Kidney tubule cell (primary cell): ENCODE measurements around the gene SCARF2.
"Not testable (repeated sequence)": the region's sequence is repeated elsewhere in the genome, so short reads cannot be mapped to it uniquely, and the experiment has no call there.

Experiments used
- DNase-seq: peaks from one replicate; pipeline ENCODE4 v3.0.0-alpha.2; 2018; ENCODE audit warnings: low spot score

Gene SCARF2

DNA sequence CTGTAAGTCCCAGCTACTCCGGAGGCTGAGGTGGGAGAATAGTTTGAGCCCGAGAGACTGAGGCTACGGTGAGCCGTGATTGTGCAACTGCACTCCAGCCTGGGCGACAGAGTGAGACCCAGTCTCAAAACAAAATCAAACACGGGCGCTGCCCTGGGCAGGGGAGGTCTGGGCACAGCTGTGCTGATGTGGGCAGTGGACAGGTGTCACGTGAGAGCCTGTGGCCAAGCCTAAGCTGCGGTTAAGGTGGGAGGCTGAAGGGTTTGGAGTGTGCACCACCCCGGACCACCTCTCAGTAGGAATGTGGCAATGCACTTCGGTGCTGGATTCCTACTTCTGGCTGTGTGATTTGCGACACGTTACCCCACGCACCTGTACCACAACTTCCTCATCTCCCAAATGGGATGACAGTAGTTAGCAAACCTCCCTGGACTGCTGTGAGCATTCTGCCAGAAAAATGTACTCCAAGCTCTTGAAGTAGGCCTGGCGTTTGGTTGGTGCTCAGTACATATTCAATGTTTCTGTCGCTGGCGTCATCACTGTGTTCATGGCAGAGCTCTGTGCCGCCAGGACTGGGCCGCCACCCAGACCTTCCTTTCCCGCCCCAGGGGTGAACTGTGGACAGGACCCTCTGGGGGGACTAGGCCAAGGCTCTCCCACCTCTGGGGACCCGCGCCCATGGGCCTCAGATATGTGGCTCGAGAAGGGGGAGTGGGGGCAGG is 44.5 kb downstream of the SCARF2 start:
- no peak for DNase-seq

GRCh38 chr22:20392365-20392881 is 45.2 kb downstream of the SCARF2 start:
- not testable (repeated sequence) for DNase-seq

GRCh38 chr22:20391222-20391621 is 46.4 kb downstream of the SCARF2 start:
- DNase-seq: no peak

GRCh38 chr22:20390394-20390907 is 47.2 kb downstream of the SCARF2 start:
- DNase-seq: no peak

- no peak for DNase-seq
These were observed 48.3 kb downstream of the SCARF2 start for GRCh38 chr22:20389288-20389687.

DNA sequence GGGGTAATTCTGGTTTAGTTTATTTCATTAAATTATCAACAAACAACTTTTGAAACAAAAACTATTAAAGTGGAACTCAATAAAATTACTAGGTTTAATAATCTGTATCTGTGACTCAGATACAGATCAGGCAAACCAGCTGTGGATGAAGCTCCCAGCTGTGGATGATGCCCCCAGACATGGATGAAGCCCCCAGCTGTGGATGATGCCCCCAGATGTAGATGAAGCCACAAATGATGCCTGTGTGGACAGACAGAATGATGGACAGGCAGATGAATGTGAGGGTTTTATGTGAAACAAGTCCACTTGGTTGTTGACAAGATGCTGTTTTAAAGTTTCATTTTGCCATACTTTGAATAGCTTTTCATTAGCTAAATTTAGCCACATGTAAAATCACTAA is 49.4 kb downstream of the SCARF2 start:
- DNase-seq: no peak

GRCh38 chr22:20386972-20387371 is 50.7 kb downstream of the SCARF2 start:
- DNase-seq: no peak

GRCh38 chr22:20386336-20386735 is 51.3 kb downstream of the SCARF2 start:
- DNase-seq: no peak

DNA sequence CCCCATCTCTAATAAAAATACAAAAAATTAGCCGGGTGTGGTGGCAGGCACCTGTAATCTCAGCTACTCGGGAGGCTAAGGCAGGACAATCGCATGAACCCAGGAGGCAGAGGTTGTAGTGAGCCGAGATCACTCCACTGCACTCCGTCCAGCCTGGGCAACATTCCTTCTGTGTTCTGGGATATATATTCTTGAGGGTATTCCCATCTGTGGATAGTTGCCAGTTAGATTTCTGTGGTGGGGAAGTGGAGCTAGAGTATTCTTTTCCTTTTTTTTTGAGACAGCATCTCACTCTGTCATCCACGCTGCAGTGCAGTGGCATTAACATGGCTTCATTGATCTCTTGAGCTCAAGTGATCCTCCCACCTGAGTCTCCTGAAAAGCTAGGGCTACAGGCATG is 52.8 kb downstream of the SCARF2 start:
- no peak for DNase-seq

- no peak for DNase-seq
These were observed 53.5 kb downstream of the SCARF2 start for GRCh38 chr22:20384171-20384570.

DNA sequence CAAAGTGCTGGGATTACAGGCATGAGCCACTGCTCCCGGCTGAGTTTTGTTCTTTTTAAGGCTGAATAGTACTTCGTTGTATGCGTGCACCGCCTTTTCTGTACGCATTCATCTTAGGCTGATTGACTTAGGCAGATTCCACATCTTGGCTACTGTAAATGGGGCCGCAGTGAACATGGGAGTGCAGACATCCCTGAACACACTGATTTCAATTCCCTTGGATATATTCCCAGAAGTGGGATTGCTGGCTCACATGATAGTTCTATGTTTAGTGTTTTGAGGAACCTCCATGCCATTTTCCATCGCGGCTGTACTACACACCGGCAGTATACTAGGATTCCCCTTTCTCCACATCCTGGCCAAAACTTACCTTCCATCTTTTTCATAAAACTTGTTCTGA is 54.1 kb downstream of the SCARF2 start:
- DNase-seq: no peak

GRCh38 chr22:20380486-20380885 is 57.1 kb downstream of the SCARF2 start:
- no peak for DNase-seq

DNA sequence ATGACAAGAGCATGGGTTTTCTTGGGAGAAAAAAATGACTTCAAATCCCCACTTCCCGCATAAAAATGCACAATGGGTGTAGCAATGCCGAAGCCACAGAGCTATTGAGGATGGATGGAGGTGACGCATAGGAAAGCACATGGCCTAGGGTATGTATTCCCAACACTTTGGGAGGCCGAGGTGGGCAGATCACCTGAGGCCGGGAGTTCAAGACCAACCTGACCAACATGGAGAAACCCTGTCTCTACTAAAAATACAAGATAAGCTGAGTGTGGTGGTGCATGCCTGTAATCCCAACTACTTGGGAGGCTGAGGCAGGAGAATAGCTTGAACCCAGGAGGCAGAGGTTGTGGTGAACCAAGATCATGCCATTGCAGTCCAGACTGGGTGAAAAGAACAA is 58.9 kb downstream of the SCARF2 start:
- not testable (repeated sequence) for DNase-seq

DNA sequence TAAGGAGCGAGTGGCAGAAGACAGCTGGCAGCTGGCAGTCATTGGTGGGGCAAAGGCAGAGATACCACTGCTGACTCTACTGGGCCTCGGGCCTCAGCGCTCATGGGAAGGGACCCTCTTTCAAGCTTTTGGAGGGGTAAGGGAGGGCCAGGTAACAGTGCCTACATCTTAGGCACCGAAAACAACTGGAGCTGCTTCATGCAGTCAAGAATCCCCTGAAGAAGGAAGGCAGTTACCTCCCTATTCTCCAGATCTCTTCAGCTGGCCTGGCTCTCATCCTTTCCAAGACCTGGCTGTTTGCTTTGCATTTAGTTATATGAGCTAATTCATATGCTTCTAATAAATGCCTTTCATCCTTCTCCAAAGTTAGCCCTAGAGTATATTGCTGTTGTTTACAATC is 59.5 kb downstream of the SCARF2 start:
- no peak for DNase-seq

DNA sequence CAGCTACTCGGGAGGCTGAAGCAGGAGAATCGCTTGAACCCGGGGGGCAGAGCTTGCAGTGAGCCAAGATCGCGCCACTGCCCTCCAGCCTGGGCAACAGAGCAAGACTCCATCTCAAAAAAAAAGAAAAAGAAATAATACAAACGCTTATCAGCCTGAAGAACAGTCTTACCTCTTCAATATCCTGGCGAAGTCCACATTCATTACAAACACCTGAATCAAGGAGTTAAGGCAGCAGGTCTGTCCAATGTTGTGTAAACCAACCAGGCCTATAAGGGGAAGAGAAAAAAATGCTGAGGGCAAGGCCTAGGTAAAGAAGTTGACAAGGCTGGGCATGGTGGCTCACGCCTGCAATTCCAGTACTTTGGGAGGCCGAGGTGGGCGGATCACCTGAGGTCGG is 60.6 kb downstream of the SCARF2 start:
- not testable (repeated sequence) for DNase-seq

- not testable (repeated sequence) for DNase-seq
These were observed 61.3 kb downstream of the SCARF2 start for GRCh38 chr22:20376281-20376680.
